Measurements from ENCODE around the gene SAFB2.

GRCh38 chr19:5588441-5588840 lies 34.1 kb downstream of the SAFB2 start:
- TF ChIP-seq POLR2A (IDR thresholded peaks at IDR 0.05) (no peak), CTCF (IDR thresholded peaks at IDR 0.05 in 4 of 5, conservative IDR thresholded peaks at IDR 0.05 in 1 of 5) (no peak)
